SK-N-SH treated with all-trans-retinoic acid at 6 μM for 48 hours (cell line): Measurements from ENCODE around the gene MSN.

Source experiments
- ARNTL ChIP-seq: fragments of 450-650 bp; formaldehyde crosslinking; IDR thresholded peaks from 2 replicates; pipeline ENCODE4 v1.5.0; 2020; ENCODE audit warnings: low read depth, mild to moderate bottlenecking, moderate library complexity, borderline replicate concordance
- GLIS3 ChIP-seq: fragments of 250-450 bp; sonication (Bioruptor Pico); IDR thresholded peaks from 2 replicates; pipeline ENCODE4 v1.5.0; 2020; ENCODE audit warnings: mild to moderate bottlenecking, moderate library complexity
- PPARA ChIP-seq: fragments of 250-450 bp; sonication (Bioruptor Pico); IDR thresholded peaks from 2 replicates; pipeline ENCODE4 v1.5.0; 2020; ENCODE audit warnings: mild to moderate bottlenecking, borderline replicate concordance
- RARB ChIP-seq: fragments of 250-450 bp; sonication (Bioruptor Pico); IDR thresholded peaks from 2 replicates; pipeline ENCODE4 v1.8.0; 2021; ENCODE audit warnings: mild to moderate bottlenecking, moderate library complexity
- SNAI2 ChIP-seq: fragments of 250-450 bp; sonication (Bioruptor Pico); IDR thresholded peaks from 2 replicates; pipeline ENCODE4 v1.5.0; 2020; ENCODE audit warnings: mild to moderate bottlenecking, moderate library complexity
- TF ChIP-seq, protein P1 (sequence below): fragments of 250-450 bp; sonication (Bioruptor Pico); IDR thresholded peaks from 2 replicates; pipeline ENCODE4 v1.8.0; 2020; ENCODE audit warnings: mild to moderate bottlenecking, moderate library complexity, borderline replicate concordance

DNA sequence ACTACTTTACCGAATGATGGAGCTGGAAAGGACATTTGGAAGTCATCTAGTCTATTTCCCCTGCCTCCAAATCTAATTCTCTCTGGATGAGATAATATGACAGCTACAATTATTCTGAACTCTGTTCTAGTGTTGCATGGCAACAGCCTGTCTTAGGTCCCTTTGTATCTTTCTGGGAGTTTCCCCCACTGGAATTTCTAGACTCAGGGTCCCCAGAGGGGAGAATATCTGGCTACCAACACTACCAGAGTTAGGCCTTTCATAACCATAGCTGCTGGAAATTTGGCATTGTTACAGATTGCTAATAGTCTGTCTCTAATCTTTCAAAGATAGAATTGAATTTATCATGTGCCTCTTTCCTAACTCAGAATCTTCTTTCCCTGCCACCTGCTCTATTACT lies 4.5 kb downstream of the MSN start:
- no peak for TF ChIP-seq PPARA (CRISPR knock-in tag)
- no peak for TF ChIP-seq RARB
- TF ChIP-seq SNAI2 (CRISPR knock-in tag), result no peak
- TF ChIP-seq ARNTL (CRISPR knock-in tag), result no peak
- TF ChIP-seq, protein P1, sequence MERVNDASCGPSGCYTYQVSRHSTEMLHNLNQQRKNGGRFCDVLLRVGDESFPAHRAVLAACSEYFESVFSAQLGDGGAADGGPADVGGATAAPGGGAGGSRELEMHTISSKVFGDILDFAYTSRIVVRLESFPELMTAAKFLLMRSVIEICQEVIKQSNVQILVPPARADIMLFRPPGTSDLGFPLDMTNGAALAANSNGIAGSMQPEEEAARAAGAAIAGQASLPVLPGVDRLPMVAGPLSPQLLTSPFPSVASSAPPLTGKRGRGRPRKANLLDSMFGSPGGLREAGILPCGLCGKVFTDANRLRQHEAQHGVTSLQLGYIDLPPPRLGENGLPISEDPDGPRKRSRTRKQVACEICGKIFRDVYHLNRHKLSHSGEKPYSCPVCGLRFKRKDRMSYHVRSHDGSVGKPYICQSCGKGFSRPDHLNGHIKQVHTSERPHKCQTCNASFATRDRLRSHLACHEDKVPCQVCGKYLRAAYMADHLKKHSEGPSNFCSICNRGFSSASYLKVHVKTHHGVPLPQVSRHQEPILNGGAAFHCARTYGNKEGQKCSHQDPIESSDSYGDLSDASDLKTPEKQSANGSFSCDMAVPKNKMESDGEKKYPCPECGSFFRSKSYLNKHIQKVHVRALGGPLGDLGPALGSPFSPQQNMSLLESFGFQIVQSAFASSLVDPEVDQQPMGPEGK (CRISPR knock-in tag), result no peak
- no peak for TF ChIP-seq GLIS3 (CRISPR knock-in tag)
